ENCODE data around the gene KCNK10. TPM values are rescaled to one million over a fixed set of nuclear protein-coding genes. Genes with fewer than 3 reads are reported as not detected.

KCNK10 gene
- total RNA-seq, 1 donor from 2014 or later = not detected

- Histone ChIP-seq H3K27ac (no peak overlapping the region), H3K36me3 (no peaks in the 10 kb centered on the region), H3K9me3 (no peaks in the 10 kb centered on the region), H3K4me3 (no peak overlapping the region), H3K27me3 (no peaks in the 10 kb centered on the region), H3K4me1 (no peaks in the 10 kb centered on the region)
- no peak for DNase-seq (ENCODE audit: low spot score in 2 of 2)
- intact Hi-C loops (cut with DNase I) = no loop called here
- TF ChIP-seq CTCF (IDR thresholded peaks at IDR 0.05) = no peak
These were observed 159.3 kb downstream of the KCNK10 start for GRCh38 chr14:88163731-88164255.

- no peaks in the 10 kb centered on the region for H3K9me3 ChIP-seq
- no peaks in the 10 kb centered on the region for H3K27me3 ChIP-seq
- TF ChIP-seq CTCF (IDR thresholded peaks at IDR 0.05) = no peak
- H3K4me1 ChIP-seq = no peaks in the 10 kb centered on the region
- no peak overlapping the region for H3K27ac ChIP-seq
- intact Hi-C loops (cut with DNase I) = no loop called here
- no peak for DNase-seq (ENCODE audit: low spot score in 2 of 2)
- no peak overlapping the region for H3K4me3 ChIP-seq
- no peaks in the 10 kb centered on the region for H3K36me3 ChIP-seq
These were observed 166.9 kb downstream of the KCNK10 start for GRCh38 chr14:88156127-88156526.

- H3K27ac ChIP-seq = no peak overlapping the region
- H3K27me3 ChIP-seq = no peaks in the 10 kb centered on the region
- H3K9me3 ChIP-seq = no peaks in the 10 kb centered on the region
- no peak overlapping the region for H3K4me3 ChIP-seq
- H3K4me1 ChIP-seq = no peaks in the 10 kb centered on the region
- DNase-seq (ENCODE audit: low spot score in 2 of 2) = no peak
- intact Hi-C loops (cut with DNase I) = no loop called here
- no peak for TF ChIP-seq CTCF (IDR thresholded peaks at IDR 0.05)
- no peaks in the 10 kb centered on the region for H3K36me3 ChIP-seq
These were observed 168.1 kb downstream of the KCNK10 start for GRCh38 chr14:88154926-88155325.

- Histone ChIP-seq H3K4me3 (no peak overlapping the region), H3K36me3 (no peaks in the 10 kb centered on the region), H3K27me3 (no peaks in the 10 kb centered on the region), H3K9me3 (no peaks in the 10 kb centered on the region), H3K4me1 (no peaks in the 10 kb centered on the region), H3K27ac (no peak overlapping the region)
- intact Hi-C loops (cut with DNase I) = no loop called here
- no peak for DNase-seq (ENCODE audit: low spot score in 2 of 2)
- no peak for TF ChIP-seq CTCF (IDR thresholded peaks at IDR 0.05)
These were observed 168.7 kb downstream of the KCNK10 start for GRCh38 chr14:88154321-88154720.

GRCh38 chr14:88146881-88147649, 176.0 kb downstream of the KCNK10 start:
- no peak for DNase-seq (ENCODE audit: low spot score in 2 of 2)
- Histone ChIP-seq H3K36me3 (no peaks in the 10 kb centered on the region), H3K4me3 (no peak overlapping the region), H3K9me3 (no peaks in the 10 kb centered on the region), H3K4me1 (no peaks in the 10 kb centered on the region), H3K27ac (no peak overlapping the region), H3K27me3 (no peaks in the 10 kb centered on the region)
- no peak for TF ChIP-seq CTCF (IDR thresholded peaks at IDR 0.05)
- intact Hi-C loops (cut with DNase I) = no loop called here

Measured in ascending aorta (tissue), 2 donors.